Hepatic stellate cell (primary cell): ENCODE results near the gene HAPSTR1.
"Not testable (repeated sequence)": the region's sequence is repeated elsewhere in the genome, so short reads cannot be mapped to it uniquely, and the experiment has no call there.

Source experiments
- DNase-seq: peaks from one replicate; pipeline ENCODE4 v3.0.0; 2011; ENCODE audit warnings: low spot score

Gene HAPSTR1

DNA sequence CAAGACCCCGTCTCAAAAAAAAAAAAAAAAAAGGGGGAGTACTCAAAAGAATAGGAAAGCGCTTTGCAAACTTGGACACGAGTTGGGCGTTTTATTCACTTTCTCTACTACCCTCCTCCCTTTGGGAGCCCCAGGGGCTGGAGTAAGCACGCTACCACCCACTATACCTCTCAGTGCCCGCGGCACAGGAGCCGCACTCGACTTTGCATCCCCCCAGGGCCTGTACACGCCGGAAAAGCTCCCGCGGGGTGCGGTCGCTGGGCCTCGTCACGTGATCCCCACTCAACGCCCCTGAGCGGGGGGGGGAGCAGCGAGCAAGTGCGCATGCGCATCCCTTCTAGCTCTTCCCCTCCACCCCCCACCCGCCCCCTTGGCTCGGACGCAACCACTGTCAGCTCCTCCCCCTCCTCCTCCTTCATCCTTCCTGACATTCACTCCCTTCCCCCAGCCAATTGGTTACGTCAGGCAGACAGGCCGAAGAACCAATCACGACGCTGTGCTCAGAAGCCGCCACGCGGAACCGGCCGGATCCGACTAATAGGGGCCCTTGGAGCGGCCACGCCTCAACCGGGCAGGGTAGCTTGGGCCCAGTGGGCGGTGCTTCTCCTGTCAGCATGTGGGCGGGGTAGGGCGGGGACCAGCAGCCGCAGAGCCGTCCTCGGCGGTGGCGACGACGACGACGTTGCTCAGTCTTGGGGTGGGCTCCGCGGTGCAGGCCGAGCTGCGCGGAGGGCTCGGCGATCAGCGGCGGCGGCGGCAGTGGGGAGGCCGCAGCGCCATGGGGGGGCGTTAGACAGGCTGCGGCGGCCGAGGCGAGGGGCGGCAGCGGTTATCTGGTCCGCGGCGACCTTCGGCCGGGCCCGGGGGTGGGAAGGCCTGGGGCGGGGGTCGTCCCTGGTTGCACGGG, at the start of gene HAPSTR1:
TSS of gene HAPSTR1 (plus strand) at position 685 of the 907 bp plus-strand sequence. CDS start 401 bp downstream, outside the sequence.
- DNase-seq, result peak; percentile 97

- no peak for DNase-seq
Observed at GRCh38 chr16:9042533-9042932, 48.9 kb upstream of the HAPSTR1 start.

- peak; percentile 67 for DNase-seq
Observed at GRCh38 chr16:9042964-9043680, 48.3 kb upstream of the HAPSTR1 start.

DNA sequence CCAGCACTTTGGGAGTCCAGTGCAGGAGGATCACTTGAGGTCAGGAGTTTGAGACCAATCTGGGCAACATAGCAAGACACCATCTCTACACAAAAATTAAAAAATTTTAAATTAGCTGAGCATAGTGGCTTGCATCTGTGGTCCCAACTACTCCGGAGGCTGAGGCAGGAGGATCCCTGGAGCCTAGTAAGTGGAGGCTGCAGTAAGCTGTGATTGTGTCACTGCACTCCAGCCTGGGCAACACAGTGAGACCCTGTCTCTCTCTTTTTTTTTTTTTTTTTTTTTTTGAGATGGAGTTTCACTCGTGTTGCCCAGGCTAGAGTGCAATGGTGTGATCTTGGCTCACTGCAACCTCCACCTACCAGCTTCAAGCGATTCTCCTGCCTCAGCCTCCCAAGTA, 45.9 kb upstream of the HAPSTR1 start:
- not testable (repeated sequence) for DNase-seq

GRCh38 chr16:9046667-9047055, 44.8 kb upstream of the HAPSTR1 start:
- no peak for DNase-seq

DNA sequence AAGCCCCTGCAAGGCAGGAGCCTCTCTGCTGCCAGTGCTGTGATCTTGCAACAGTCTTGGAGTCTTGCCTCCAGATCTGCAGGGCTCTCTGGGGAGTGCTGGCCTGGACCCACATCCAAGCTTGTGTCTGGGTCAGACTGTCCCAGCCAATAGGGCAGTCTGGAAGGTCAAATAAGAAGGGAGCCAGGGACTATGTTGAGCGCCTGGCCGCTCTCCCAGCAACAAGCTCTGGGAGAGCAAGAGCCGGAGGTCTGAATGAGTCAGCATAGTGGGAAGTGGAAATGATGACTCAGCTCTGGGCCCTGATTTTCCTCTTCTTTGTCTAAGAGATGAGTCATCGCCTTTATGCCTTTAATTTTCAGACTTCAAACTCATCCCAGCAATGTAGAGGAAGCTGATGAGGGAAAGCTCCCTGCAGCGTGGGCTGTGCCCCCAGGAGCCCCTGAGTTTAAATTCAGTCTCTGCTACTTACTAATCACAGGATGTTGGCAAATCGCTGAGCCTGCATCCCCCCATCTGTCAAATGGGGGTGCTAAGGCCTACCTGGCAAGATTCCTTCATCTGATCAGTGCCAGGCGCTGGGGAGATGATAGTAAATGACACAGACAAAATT, 43.6 kb upstream of the HAPSTR1 start:
- DNase-seq, result peak; percentile 84

DNA sequence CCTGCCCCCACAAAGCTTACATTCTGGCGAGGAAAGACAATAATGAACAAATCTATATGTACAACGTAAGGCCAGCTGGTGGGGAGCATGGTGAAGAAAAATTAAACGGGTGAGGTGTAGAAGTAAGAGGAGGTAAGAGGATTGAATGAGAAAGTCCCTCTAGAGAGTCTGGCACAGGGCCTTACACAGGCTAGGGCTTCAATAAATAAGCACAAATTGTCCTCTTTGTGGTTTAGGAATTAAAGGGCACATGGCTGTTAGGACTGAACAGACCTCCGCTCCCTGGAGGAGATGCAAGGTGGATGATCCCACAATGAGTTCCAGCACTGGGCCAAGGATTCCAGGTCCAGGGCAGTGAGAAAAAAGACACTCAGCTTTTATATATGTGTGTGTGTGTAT, 43.1 kb upstream of the HAPSTR1 start:
- DNase-seq, result no peak

DNA sequence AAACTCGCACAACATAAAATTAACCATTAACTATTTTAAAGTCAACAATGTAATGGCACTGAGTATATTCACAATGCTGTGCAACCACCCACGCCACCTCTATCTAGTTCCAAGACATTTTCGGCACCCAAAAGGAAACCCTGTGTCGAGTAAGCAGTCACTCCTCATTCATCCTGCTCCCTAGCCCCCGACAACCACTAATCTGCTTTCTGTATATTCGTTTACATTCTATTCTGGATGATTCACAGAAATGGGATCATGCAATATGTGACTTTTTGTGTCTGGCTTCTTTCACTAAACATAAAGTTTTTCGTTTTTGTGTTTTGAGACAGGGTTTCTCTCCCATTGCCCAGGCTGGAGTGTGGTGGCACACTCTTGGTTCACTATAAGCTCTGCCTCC, 42.2 kb upstream of the HAPSTR1 start:
- peak; percentile 50 for DNase-seq

DNA sequence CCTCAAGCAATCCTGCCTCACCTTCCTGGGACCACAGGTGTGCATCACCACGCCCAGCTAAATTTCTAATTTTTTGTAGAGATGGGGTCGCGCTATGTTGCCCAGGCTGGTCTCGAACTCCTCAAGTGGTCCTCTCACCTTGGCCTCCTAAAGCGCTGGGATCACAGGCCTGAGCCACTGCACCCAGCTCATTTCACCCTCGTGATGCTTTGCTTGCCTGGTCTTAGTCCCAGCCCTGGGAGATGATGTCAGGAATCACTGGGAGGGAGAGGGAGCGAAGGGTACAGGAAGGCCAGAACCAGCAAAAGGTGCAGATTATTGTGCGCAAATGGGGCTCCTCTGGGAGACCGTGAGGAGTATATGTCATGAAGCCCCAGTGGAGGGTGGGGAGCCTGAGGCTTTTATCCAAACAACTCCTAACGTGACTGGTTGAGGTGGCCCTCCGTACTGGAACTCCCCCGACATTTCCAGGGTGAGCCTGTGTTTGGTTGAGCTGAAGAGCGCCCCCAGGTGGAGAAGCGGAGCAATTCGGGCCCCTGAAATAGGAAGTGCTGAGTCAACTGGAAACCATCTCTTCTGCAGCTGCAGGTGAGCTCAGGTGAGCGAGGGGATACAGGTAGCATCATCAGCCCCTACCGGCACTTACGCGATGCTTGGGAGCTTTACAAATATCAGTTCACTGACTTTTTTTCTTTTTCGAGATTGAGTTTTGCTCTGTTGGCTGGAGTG, 41.2 kb upstream of the HAPSTR1 start:
- no peak for DNase-seq

DNA sequence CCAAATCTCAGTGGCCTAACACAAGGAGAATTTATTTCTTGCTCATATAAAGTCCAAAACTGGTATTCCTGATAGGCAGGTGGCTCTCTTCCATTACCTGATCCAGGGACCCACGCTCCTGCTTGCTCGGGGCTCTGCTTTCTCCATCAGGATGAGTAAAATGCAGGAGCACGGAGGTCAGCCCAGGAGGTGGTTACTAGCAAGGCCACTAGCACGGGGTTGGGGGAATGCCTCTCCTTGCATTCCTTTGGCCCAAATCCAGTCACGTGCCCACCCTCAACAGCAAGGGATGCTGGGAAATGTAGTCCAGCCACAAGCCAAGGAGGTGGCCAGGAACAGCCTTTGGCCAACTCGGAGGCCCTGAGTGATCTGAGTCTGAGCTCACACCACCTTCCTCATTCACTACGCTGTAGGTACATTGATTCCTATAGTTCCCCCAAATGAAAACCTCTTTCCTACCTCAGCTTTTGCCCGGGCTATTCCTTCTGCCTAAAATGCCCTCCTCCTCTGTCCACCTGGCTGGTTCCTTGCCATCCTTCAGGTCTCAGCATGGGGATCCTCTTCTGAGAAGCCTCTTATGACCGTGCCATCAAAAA, 38.3 kb upstream of the HAPSTR1 start:
- peak; percentile 35 for DNase-seq

- no peak for DNase-seq
Observed at GRCh38 chr16:9054460-9054859, 37.0 kb upstream of the HAPSTR1 start.

- DNase-seq, result no peak
Observed at GRCh38 chr16:9055115-9055514, 36.3 kb upstream of the HAPSTR1 start.

DNA sequence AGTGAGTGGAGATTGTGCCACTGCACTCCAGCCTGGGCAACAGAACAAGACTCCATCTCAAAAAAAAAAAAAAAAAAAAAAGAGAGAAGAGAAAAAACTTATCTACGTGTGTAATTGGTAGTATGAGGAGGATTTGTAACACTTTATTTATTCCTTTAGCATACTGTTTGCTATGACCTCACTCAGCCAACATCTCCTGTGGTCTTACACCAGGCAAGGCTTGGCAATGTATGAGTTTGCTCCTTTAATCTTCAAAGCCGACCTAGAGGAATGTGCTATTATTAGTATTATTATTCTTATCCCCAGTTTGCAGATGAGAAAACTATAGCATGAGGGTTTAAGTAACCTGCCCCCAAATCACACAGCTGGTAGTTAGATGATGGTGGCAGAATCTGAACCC, 35.8 kb upstream of the HAPSTR1 start:
- no peak for DNase-seq

- no peak for DNase-seq
Observed at GRCh38 chr16:9056061-9056460, 35.4 kb upstream of the HAPSTR1 start.

- no peak for DNase-seq
Observed at GRCh38 chr16:9058211-9058610, 33.2 kb upstream of the HAPSTR1 start.

DNA sequence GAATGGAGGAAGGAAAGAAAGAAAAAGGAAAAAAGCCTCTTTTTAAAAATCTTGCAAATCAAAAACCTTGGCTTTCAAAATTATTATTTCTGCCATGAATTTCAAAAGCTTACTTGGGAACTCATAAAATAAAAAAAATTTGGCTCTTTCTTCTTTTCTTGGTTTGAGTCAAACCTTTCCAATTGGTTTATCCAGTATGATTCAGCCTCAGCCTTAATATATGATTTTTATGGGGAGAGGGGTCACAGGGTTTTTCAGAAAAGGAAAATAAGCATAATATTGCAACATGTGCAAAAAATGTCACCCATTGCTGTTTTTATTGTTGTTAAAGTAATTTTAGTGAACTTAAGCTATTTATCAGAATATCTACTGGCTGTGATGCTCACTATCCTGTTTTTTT, 31.2 kb upstream of the HAPSTR1 start:
- no peak for DNase-seq

DNA sequence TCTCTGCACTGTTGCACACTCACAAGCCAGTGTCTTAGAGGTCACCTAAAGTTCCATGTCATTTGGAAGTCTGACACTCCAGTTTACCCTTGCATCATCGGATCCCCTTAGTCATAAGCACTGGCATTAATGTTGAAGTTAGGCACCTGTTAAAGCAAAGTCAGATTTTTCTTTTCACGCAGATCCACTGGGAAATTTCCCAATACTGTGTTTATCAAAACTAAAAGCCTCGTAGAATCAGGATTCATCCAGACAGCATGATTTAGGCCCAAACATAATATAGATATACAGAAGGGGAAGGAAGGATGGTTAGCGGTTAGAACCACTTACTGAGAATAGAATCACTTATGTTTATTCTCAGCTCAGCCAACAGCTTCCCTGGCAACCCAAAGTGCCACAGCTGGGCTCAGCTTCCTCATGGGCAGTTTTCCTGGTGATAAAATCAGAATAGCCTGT, 30.1 kb upstream of the HAPSTR1 start:
- DNase-seq, result no peak

DNA sequence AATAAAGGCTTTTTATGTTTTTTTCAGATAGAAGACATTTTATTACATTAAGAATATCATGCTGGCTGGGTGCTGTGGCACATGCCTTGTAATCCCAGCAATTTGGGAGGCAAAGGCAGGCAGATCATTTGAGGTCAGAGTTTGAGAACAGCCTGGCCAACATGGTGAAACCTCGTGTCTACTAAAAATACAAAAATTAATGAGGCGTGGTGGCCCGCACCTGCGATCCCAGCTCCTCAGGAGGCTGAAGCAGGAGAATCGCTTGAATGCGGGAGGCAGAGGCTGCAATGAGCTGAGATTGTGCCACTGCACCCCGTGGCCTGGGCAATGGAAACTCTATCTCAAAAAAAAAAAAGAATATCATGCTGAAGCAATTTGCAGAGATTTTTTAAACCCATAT, 29.1 kb upstream of the HAPSTR1 start:
- no peak for DNase-seq

DNA sequence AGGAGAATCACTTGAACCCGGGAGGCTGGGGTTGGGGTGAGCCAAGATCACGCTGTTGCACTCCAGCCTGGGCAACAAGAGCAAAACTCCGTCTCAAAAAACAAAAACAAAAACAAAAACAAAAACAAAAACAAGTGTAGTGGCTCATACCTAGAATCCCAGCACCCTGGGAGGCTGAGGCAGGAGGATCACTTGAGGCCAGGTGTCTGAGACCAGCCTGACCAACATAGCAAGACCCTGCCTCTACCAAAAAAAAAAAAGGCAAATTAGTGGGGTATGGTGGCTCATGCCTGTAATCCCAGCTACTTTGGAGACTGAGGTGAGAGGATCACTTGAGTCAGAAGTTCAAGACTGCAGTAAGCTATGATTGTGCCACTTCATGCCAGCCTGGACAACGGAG, 26.4 kb upstream of the HAPSTR1 start:
- no peak for DNase-seq

GRCh38 chr16:9068886-9069285, 22.6 kb upstream of the HAPSTR1 start:
- DNase-seq, result no peak

GRCh38 chr16:9070254-9070653, 21.2 kb upstream of the HAPSTR1 start:
- no peak for DNase-seq

DNA sequence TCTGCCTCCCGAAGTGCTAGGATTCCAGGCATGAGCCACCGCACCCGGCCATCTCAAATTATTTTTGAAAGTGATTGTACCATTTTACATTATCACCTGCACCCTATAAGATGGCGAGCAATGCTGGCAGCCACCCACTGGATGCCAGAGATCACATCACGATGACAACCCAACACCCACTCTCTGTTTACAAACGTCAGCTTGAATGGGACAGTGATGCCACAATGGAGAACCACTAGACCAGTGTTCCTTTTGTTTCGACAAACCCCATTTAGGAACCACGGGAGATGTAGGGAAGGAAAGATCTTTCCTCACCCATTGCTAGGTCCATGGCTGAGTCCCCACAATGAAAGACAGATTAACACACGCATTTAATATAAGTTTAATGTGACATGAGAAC, 20.1 kb upstream of the HAPSTR1 start:
- DNase-seq, result no peak
